Sigmoid colon (tissue), 7 donors: Measurements from ENCODE around the gene ZRANB3. TPM values are rescaled to one million over a fixed set of nuclear protein-coding genes. Genes with fewer than 3 reads are reported as not detected.

Experiments
- DNase-seq: peaks from one replicate; pipeline ENCODE4 v3.0.0-alpha.2; 2019
- H3K27ac ChIP-seq, 4 donors: fragments of 200-600 bp; sonication (generic); one replicate each; pipeline ENCODE4 v1.5.1; 2016 to 2019; ENCODE audit warnings: mild to moderate bottlenecking in 1 of 4
- H3K27me3 ChIP-seq, 3 donors: fragments of 200-600 bp; sonication (generic); one replicate each; pipeline ENCODE4 v1.5.1; 2019; ENCODE audit warnings: mild to moderate bottlenecking in 1 of 3
- H3K36me3 ChIP-seq, 4 donors: fragments of 200-600 bp; sonication (generic); one replicate each; pipeline ENCODE4 v1.5.1; 2016 to 2019
- H3K4me1 ChIP-seq, 4 donors: fragments of 200-600 bp; sonication (generic); one replicate each; pipeline ENCODE4 v1.5.1; 2017 to 2019
- H3K4me3 ChIP-seq, 4 donors: fragments of 200-600 bp; sonication (generic); one replicate each; pipeline ENCODE4 v1.5.1; 2017 to 2019; ENCODE audit warnings: mild to moderate bottlenecking in 2 of 4, moderate library complexity in 1 of 4
- H3K9me3 ChIP-seq, 4 donors: fragments of 200-600 bp in 3 of 4; sonication (generic) in 3 of 4; one replicate each; pipeline versions ENCODE4 v1.5.1 to v1.6.1; 2013 to 2019
- CTCF ChIP-seq, 4 experiments: fragments of 450-650 bp in 3 of 4; fragments of 200-600 bp in 1 of 4; IDR thresholded peaks; one replicate each; pipeline ENCODE4 v1.5.1; 2016 to 2019; ENCODE audit warnings: antibody characterized with exemption in 4 of 4, mild to moderate bottlenecking in 3 of 4, moderate library complexity in 2 of 4
- EP300 ChIP-seq, 4 donors: sonication (generic); formaldehyde crosslinking; IDR thresholded peaks; one replicate each; pipeline ENCODE4 v1.6.1; 2017; ENCODE audit warnings: antibody characterized with exemption in 4 of 4
- POLR2A ChIP-seq, 2 donors: fragments of 450-650 bp; IDR thresholded peaks; one replicate each; pipeline ENCODE4 v1.6.1; 2016; ENCODE audit warnings: antibody characterized with exemption in 2 of 2, mild to moderate bottlenecking in 2 of 2, moderate library complexity in 2 of 2
- POLR2AphosphoS5 ChIP-seq, 4 donors: sonication (generic); formaldehyde crosslinking; IDR thresholded peaks; one replicate each; pipeline ENCODE4 v1.6.1; 2017; ENCODE audit warnings: antibody characterized with exemption in 4 of 4
- WGBS, 2 donors: extraction: QIAGEN DNeasy Blood & Tissue Kit; methylation state at CpG; one replicate each; pipeline ENCODE4 v1.1.7; 2013; 5-methylcytosine and 5-hydroxymethylcytosine counted together
- intact Hi-C: fragments of 100-400 bp; cut with DNase I; formaldehyde crosslinking; loops from one replicate; pipeline ENCODE4 v1.15.1; 2023
- polyA plus RNA-seq, 3 donors: library from polyadenylated mRNA; stranded (reverse); fragments of 200-250 nt; gene quantifications; one replicate each; pipeline ENCODE4 v1.2.3, GENCODE V29; 2013
- total RNA-seq, 4 donors: library from RNA; depleted of rRNA; stranded (reverse); fragments of >200 nt; gene quantifications; one replicate each; pipeline ENCODE4 v1.1.0, GENCODE V29; 2016
- donor health status: healthy with polysubstance abuse.
- donor health status: Bipolar disorder and iron deficiency.
- donor health status: healthy.

The ZRANB3 gene
- total and polyA plus RNA-seq, 7 donors = 1.2 to 7.2 (median 3.1) TPM

DNA sequence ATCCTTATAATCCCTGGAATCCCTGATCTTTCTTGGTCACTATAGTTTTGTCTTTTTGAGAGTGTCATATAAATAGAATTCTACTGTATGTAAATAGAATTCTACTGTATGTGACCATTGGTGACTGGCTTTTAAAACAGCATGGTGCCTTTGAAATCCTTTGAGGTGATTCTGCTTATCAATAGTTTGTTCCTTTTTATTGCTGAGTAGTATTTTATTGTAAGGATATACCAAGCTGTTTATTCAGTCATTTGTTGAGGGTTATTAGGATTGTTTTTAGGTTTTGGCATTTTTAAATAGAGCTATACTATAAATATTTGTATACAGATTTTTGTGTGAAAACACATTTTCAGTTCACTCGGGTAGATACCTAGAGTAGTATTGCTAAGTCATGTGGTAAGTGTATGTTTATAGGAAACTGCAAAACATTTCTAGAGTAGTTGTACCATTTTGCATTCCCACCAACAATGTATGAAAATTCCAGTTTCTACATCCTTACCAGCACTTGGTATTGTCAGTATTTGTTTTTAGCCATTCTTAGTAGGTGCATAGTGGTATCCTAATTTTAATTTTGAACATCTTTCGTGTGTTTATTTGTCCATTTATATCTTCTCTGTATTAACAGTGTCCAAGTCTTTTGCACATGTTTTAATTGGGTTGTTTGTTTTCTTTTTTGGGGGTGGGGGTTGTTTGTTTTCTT is 433.3 kb downstream of the ZRANB3 start:
- Histone ChIP-seq H3K9me3 (no peaks in the 10 kb centered on the region), H3K36me3 (peaks cover 0 to 34% (median 6%) of the 10 kb centered on the region in 4 donors), H3K4me3 (no peak overlapping the region), H3K27ac (no peak overlapping the region), H3K4me1 (peaks cover 0 to 13% (median 10%) of the 10 kb centered on the region in 4 donors), H3K27me3 (no peaks in the 10 kb centered on the region)
- WGBS, 2 donors = 93 to 97% methylated on average over 2 of the region's 2 CpGs
- DNase-seq = no peak
- TF ChIP-seq POLR2AphosphoS5 (IDR thresholded peaks at IDR 0.05) (no peak), CTCF (IDR thresholded peaks at IDR 0.05) (no peak), POLR2A (IDR thresholded peaks at IDR 0.05) (no peak), EP300 (IDR thresholded peaks at IDR 0.05) (no peak)
- intact Hi-C loops = no loop called here

GRCh38 chr2:135096665-135097446 is 434.2 kb downstream of the ZRANB3 start:
- no peak for DNase-seq
- Histone ChIP-seq H3K4me3 (no peak overlapping the region), H3K4me1 (peaks cover 0 to 17% (median 11%) of the 10 kb centered on the region in 4 donors), H3K36me3 (peaks cover 0 to 34% (median 6%) of the 10 kb centered on the region in 4 donors), H3K27me3 (no peaks in the 10 kb centered on the region), H3K27ac (no peak overlapping the region), H3K9me3 (no peaks in the 10 kb centered on the region)
- 90% methylated on average over 4 of the region's 4 CpGs for WGBS, 2 donors
- intact Hi-C loops = no loop called here
- no peak for TF ChIP-seq POLR2A (IDR thresholded peaks at IDR 0.05)
- TF ChIP-seq POLR2AphosphoS5 (IDR thresholded peaks at IDR 0.05) = no peak
- no peak for TF ChIP-seq EP300 (IDR thresholded peaks at IDR 0.05)
- TF ChIP-seq CTCF (IDR thresholded peaks at IDR 0.05) = no peak

- TF ChIP-seq CTCF (IDR thresholded peaks at IDR 0.05) = no peak
- no peak for TF ChIP-seq EP300 (IDR thresholded peaks at IDR 0.05)
- no peak for TF ChIP-seq POLR2A (IDR thresholded peaks at IDR 0.05)
- TF ChIP-seq POLR2AphosphoS5 (IDR thresholded peaks at IDR 0.05) = no peak
- H3K4me1 ChIP-seq = peaks cover 0 to 17% (median 10%) of the 10 kb centered on the region in 4 donors
- 94 to 97% methylated on average over 3 of the region's 3 CpGs for WGBS, 2 donors
These were observed 435.4 kb downstream of the ZRANB3 start for GRCh38 chr2:135095591-135095990.

GRCh38 chr2:135094508-135094907 is 436.5 kb downstream of the ZRANB3 start:
- WGBS, 2 donors = 40 to 74% methylated on average over 2 of the region's 2 CpGs
- Histone ChIP-seq H3K27ac (no peak overlapping the region), H3K36me3 (peaks cover 0 to 34% (median 6%) of the 10 kb centered on the region in 4 donors)

More at GRCh38 chr2:135095591-135095990, 435.4 kb downstream of the ZRANB3 start:
- Histone ChIP-seq H3K9me3 (no peaks in the 10 kb centered on the region), H3K36me3 (peaks cover 0 to 34% (median 6%) of the 10 kb centered on the region in 4 donors), H3K27me3 (no peaks in the 10 kb centered on the region), H3K4me3 (no peak overlapping the region), H3K27ac (no peak overlapping the region)
- no peak for DNase-seq
- intact Hi-C loops = no loop called here

More at GRCh38 chr2:135094508-135094907, 436.5 kb downstream of the ZRANB3 start:
- Histone ChIP-seq H3K4me3 (no peak overlapping the region), H3K9me3 (no peaks in the 10 kb centered on the region), H3K27me3 (no peaks in the 10 kb centered on the region), H3K4me1 (peaks cover 0 to 10% (median 1%) of the 10 kb centered on the region in 4 donors)
- intact Hi-C loops = no loop called here
- DNase-seq = no peak
- no peak for TF ChIP-seq CTCF (IDR thresholded peaks at IDR 0.05)
- TF ChIP-seq POLR2A (IDR thresholded peaks at IDR 0.05) = no peak
- TF ChIP-seq POLR2AphosphoS5 (IDR thresholded peaks at IDR 0.05) = no peak
- no peak for TF ChIP-seq EP300 (IDR thresholded peaks at IDR 0.05)
